Astrocyte of the spinal cord (primary cell): ENCODE measurements around the gene COMMD1.
"Not testable (repeated sequence)": the region's sequence is repeated elsewhere in the genome, so short reads cannot be mapped to it uniquely, and the experiment has no call there.

Source experiments
- DNase-seq: peaks from one replicate; pipeline ENCODE4 v3.0.0; 2011; ENCODE audit warnings: low read depth, low spot score
- H3K4me3 ChIP-seq: 2 replicates; pipeline ENCODE4 v1.5.1; 2011; ENCODE audit warnings: low read depth, mild to moderate bottlenecking, low read length, moderate library complexity
- in situ Hi-C: cut with HindIII; loops from 2 replicates; pipeline ENCODE4 v1.10.0; 2017; ENCODE audit warnings: low sequenced_read_pairs
- TF ChIP-seq, protein P1 (sequence below): IDR thresholded peaks from 2 replicates; pipeline ENCODE4 v1.5.1; 2012; ENCODE audit warnings: low read depth, mild to moderate bottlenecking, low read length, inconsistent platforms

The COMMD1 gene

DNA sequence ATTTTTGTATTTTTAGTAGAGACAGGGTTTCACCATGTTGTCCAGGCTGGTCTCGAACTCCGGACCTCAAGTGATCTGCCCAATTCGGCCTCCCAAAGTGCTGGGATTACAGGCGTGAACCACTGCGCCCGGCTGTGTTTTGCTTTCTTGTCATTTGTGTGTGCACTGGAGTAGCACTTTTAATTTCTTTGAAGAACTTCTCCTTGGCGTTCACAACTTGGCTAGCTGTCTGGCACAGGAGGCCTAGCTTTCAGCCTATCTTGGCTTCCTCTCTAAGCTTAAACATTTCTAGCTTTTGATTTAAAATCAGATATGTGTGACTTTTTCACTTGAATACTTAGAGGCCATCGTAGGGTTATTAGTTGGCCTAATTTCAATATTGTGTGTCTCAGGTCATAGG, 93.0 kb downstream of the COMMD1 start:
- no peak overlapping the region for H3K4me3 ChIP-seq
- TF ChIP-seq, protein P1, sequence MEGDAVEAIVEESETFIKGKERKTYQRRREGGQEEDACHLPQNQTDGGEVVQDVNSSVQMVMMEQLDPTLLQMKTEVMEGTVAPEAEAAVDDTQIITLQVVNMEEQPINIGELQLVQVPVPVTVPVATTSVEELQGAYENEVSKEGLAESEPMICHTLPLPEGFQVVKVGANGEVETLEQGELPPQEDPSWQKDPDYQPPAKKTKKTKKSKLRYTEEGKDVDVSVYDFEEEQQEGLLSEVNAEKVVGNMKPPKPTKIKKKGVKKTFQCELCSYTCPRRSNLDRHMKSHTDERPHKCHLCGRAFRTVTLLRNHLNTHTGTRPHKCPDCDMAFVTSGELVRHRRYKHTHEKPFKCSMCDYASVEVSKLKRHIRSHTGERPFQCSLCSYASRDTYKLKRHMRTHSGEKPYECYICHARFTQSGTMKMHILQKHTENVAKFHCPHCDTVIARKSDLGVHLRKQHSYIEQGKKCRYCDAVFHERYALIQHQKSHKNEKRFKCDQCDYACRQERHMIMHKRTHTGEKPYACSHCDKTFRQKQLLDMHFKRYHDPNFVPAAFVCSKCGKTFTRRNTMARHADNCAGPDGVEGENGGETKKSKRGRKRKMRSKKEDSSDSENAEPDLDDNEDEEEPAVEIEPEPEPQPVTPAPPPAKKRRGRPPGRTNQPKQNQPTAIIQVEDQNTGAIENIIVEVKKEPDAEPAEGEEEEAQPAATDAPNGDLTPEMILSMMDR, result no peak
- no peak for DNase-seq
- in situ Hi-C loops, result no loop called here

DNA sequence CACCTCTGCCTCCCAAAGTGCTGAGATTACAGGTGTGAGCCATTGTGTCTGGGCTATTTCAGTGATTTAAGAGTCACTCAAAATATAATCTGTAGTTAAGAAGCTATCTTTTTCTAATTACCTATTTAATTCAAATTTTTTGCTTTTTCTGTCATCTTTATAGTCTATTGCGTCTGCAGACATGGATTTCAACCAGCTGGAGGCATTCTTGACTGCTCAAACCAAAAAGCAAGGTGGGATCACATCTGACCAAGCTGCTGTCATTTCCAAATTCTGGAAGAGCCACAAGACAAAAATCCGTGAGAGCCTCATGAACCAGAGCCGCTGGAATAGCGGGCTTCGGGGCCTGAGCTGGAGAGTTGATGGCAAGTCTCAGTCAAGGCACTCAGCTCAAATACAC, 95.1 kb downstream of the COMMD1 start:
- DNase-seq, result no peak
- TF ChIP-seq, protein P1, result no peak
- H3K4me3 ChIP-seq, result no peak overlapping the region
- in situ Hi-C loops, result no loop called here

DNA sequence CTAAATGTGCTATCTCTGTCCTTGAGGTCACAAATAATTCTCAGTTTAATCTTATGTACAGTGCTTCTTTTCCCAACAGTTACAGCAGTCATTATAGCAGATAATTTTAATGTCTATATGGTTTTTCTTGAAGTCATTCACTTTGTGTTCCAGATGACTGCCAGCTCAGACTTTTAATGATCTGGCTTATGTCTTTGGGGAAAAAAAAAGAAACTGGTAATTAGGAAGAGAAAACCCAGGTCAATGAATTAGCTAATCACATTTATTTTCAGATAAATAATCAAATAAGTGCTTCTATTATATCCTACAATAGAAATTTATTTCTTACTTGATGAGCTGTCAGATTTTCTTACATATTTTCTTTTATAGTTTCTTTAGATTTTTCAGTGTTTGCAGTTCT, 96.0 kb downstream of the COMMD1 start:
- TF ChIP-seq, protein P1, result no peak
- no peak overlapping the region for H3K4me3 ChIP-seq
- DNase-seq, result no peak
- in situ Hi-C loops, result no loop called here

DNA sequence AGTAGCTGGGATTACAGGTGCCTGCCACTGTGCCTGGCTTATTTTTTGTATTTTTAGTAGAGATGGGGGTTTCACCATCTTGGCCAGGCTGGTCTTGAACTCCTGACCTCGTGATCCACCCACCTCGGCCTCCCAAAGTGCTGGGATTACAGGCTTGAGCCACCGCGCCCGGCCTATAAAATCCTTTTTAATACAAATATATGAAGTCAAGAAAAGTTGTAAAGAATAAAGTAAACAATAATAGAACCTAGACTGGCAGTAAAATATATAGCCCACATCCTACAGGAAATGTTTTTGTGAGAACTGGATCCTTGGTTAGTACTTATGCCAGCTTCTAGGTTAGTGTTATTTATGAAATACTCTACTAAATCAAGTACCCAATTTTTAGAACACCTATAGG, 99.0 kb downstream of the COMMD1 start:
- DNase-seq, H3K4me3 ChIP-seq, in situ Hi-C loops: not testable (repeated sequence)

DNA sequence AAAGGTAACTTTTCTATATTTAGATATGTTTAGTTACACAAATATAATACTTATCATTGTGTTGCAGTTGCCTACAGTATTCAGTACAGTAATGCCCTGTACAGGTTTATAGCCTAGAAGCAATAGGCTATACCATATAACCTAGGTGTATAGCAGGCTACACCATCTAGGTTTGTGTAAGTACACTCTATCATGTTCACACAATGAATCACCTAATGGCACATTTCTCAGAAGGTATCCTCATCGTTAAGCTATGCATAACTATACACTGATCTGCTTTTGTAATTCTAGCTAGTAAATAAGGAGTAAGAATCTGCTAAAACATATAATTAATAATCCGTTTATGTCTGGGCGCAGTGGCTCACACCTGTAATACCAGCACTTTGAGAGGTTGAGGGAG, 102.1 kb downstream of the COMMD1 start:
- TF ChIP-seq, protein P1, result no peak
- in situ Hi-C loops, result no loop called here

DNA sequence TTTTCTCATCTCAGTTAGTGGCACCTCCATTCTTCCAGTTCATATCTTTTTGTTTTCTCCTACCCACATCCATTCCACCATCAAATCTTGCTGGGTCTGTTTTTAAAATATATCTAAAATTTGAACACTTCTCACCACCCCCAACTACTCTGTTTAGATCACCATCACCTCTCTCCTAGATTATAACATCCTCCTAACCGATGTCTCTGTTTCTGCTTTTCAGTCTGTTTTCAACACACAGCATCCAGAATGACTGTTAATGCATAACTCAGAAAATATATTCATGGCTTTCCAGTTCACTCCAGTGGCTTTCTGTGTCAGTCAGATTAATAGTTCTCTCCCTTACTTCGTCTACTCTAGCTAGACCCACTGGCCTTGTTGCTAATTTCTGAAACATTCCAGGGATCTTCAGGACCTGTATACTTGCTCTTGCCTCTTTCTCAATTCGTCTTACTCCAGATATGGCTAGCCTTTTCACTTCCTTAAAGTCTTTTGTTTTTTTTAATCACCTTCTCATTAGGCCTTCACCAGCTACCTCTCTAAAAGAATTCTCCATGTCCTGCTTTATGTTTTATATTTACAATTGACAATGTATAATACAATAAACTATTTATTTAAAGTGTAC, 105.3 kb downstream of the COMMD1 start:
- TF ChIP-seq, protein P1, result no peak
- in situ Hi-C loops, result no loop called here
- H3K4me3 ChIP-seq, result no peak overlapping the region
- DNase-seq, result no peak

More for the DNA sequence above, 102.1 kb downstream of the COMMD1 start:
- no peak overlapping the region for H3K4me3 ChIP-seq
- no peak for DNase-seq

DNA sequence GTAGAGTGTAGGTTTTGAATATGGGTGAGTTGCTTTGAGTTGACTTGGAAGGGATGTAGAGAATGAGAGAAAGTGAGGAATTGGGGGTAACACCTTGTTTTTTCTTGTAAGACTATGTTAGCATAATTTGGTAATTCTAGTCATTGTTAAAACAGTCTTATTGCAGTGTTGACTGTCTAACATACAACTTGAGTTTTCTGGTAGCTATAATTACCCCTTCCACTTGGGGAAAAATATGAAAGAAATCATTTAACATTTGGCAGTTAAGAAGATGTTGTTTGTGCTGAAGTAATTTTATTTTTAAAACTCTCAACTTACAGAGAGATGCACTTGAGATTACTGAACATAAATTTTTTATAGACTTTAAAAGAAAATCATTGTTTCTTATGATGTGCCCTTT, 108.2 kb downstream of the COMMD1 start:
- H3K4me3 ChIP-seq, result no peak overlapping the region
- in situ Hi-C loops, result no loop called here
- DNase-seq, result no peak
- TF ChIP-seq, protein P1, result no peak
